H1 (cell line): ENCODE results near the gene TMED9. TPM values are rescaled to one million over a fixed set of nuclear protein-coding genes. Genes with fewer than 3 reads are reported as not detected.

ENCODE experiments used
- CTCF ChIA-PET: fragments of 300-600 bp; sonication (Branson Sonifier 250); formaldehyde crosslinking; loops from one replicate; lab custom pipeline; 2021; ENCODE audit not compliant: partially characterized antibody; lab: Charles Lee
- POLR2A ChIA-PET: fragments of 300-600 bp; sonication (Branson Sonifier 250); formaldehyde crosslinking; loops from one replicate; lab custom pipeline; 2021; ENCODE audit warnings: inconsistent platforms; ENCODE audit not compliant: partially characterized antibody; lab: Charles Lee
- DNase-seq, 2 experiments: peaks; one replicate each; pipeline versions ENCODE4 v3.0.0 to v3.0.0-alpha.2; 2010 to 2022; ENCODE audit warnings: low spot score in 2 of 2, low read depth in 1 of 2, mixed read lengths in 1 of 2
- FAIRE-seq: peaks from 2 replicates; lab custom pipeline; 2011; peaks lifted over from hg19 to GRCh38; lab: Jason Lieb, UNC
- H2AFZ ChIP-seq: 2 replicates; pipeline ENCODE4 v1.8.1; 2012; ENCODE audit warnings: low read length, inconsistent platforms
- H2AK5ac ChIP-seq: 2 replicates; pipeline ENCODE4 v1.6.1; 2013; ENCODE audit warnings: low read depth, low read length
- H2BK120ac ChIP-seq: replicated peaks from 2 replicates; pipeline ENCODE3; 2013; ENCODE audit warnings: low read depth, low read length, inconsistent platforms
- H2BK12ac ChIP-seq: 2 replicates; pipeline ENCODE4 v1.6.1; 2013; ENCODE audit warnings: low read depth, low read length
- H2BK15ac ChIP-seq: 2 replicates; pipeline ENCODE4 v1.6.1; 2013; ENCODE audit warnings: low read length
- H2BK20ac ChIP-seq: 2 replicates; pipeline ENCODE4 v1.6.1; 2013; ENCODE audit warnings: low read length
- H2BK5ac ChIP-seq: 2 replicates; pipeline ENCODE4 v1.6.1; 2013; ENCODE audit warnings: low read depth, low read length
- H3K14ac ChIP-seq: 2 replicates; pipeline ENCODE4 v1.6.1; 2013; ENCODE audit warnings: inconsistent platforms; ENCODE audit not compliant: insufficient read length
- H3K18ac ChIP-seq: 2 replicates; pipeline ENCODE4 v1.6.1; 2013; ENCODE audit warnings: low read length; ENCODE audit errors: extremely low read depth
- H3K23ac ChIP-seq: 2 replicates; pipeline ENCODE4 v1.6.1; 2013; ENCODE audit warnings: inconsistent platforms; ENCODE audit not compliant: insufficient read length
- H3K23me2 ChIP-seq: 2 replicates; pipeline ENCODE4 v1.6.1; 2013; ENCODE audit warnings: low read depth, low read length
- H3K27ac ChIP-seq: 2 replicates; pipeline ENCODE4 v1.6.1; 2011; ENCODE audit warnings: low read depth, low read length, inconsistent platforms
- H3K27me3 ChIP-seq, 4 experiments: replicated peaks in 1 of 4; 1 replicate in 1 of 4; 2 replicates in 3 of 4; pipeline versions ENCODE4 v1.6.1 to v1.8.1; 2011 to 2013; ENCODE audit warnings: low read length in 3 of 4, mild to moderate bottlenecking in 3 of 4, inconsistent platforms in 2 of 4, mixed read lengths in 2 of 4, moderate library complexity in 1 of 4; ENCODE audit not compliant: control insufficient read depth in 3 of 4, insufficient read depth in 3 of 4; ENCODE audit errors: extremely low read depth in 1 of 4
- H3K36me3 ChIP-seq, 4 experiments: 2 replicates each; pipeline versions ENCODE4 v1.6.1 to v1.8.1; 2011 to 2013; ENCODE audit warnings: mild to moderate bottlenecking in 4 of 4, low read length in 3 of 4, moderate library complexity in 2 of 4, control low read depth in 1 of 4, inconsistent platforms in 1 of 4; ENCODE audit not compliant: insufficient read depth in 4 of 4, control insufficient read depth in 2 of 4
- H3K4ac ChIP-seq: replicated peaks from 2 replicates; pipeline ENCODE3; 2013; ENCODE audit warnings: low read length, low read depth, mixed read lengths, inconsistent platforms; ENCODE audit not compliant: insufficient read length
- H3K4me1 ChIP-seq, 4 experiments: replicated peaks in 1 of 4; 1 replicate in 1 of 4; 2 replicates in 3 of 4; pipeline versions ENCODE4 v1.6.1 to v1.8.1; 2011 to 2013; ENCODE audit warnings: low read length in 3 of 4, inconsistent platforms in 2 of 4, mixed read lengths in 1 of 4; ENCODE audit not compliant: insufficient read depth in 4 of 4, control insufficient read depth in 3 of 4
- H3K4me2 ChIP-seq, 2 experiments: 2 replicates each; pipeline versions ENCODE4 v1.6.1 to v1.8.1; 2011 to 2013; ENCODE audit warnings: low read depth in 2 of 2, low read length in 2 of 2, control low read depth in 1 of 2, inconsistent platforms in 1 of 2, mild to moderate bottlenecking in 1 of 2; ENCODE audit not compliant: insufficient read depth in 1 of 2
- H3K4me3 ChIP-seq, 4 experiments: fragments of 200-600, 300-600 bp in 1 of 4; sonication (generic), shearing (Covaris generic), sonication (Bioruptor Twin) in 1 of 4; 2 replicates each; pipeline versions ENCODE4 v1.5.1 to v1.8.1; 2011 to 2016; ENCODE audit warnings: low read length in 4 of 4, low read depth in 3 of 4, control low read depth in 2 of 4, inconsistent platforms in 2 of 4, mild to moderate bottlenecking in 2 of 4, mixed read lengths in 1 of 4, moderate library complexity in 1 of 4; ENCODE audit not compliant: insufficient read depth in 2 of 4; ENCODE audit errors: extremely low read depth in 1 of 4
- H3K56ac ChIP-seq: replicated peaks from 2 replicates; pipeline ENCODE3; 2013; ENCODE audit warnings: low read depth, mild to moderate bottlenecking, mixed read lengths, low read length, inconsistent platforms; ENCODE audit not compliant: insufficient read length
- H3K79me1 ChIP-seq: 2 replicates; pipeline ENCODE4 v1.6.1; 2013; ENCODE audit warnings: low read depth, low read length, control low read depth
- H3K79me2 ChIP-seq, 2 experiments: 2 replicates each; pipeline versions ENCODE4 v1.6.1 to v1.8.1; 2012 to 2013; ENCODE audit warnings: low read length in 2 of 2, mild to moderate bottlenecking in 2 of 2, inconsistent platforms in 1 of 2; ENCODE audit not compliant: insufficient read depth in 2 of 2, control insufficient read depth in 1 of 2
- H3K9ac ChIP-seq, 4 experiments: replicated peaks in 1 of 4; 1 replicate in 1 of 4; 2 replicates in 3 of 4; pipeline versions ENCODE4 v1.6.1 to v1.8.1; 2011 to 2013; ENCODE audit warnings: low read depth in 3 of 4, low read length in 3 of 4, control low read depth in 2 of 4, mild to moderate bottlenecking in 2 of 4, moderate library complexity in 2 of 4, inconsistent platforms in 1 of 4; ENCODE audit errors: extremely low read depth in 1 of 4
- H3K9me3 ChIP-seq, 2 experiments: 2 replicates each; pipeline versions ENCODE4 v1.6.1 to v1.8.1; 2012 to 2013; ENCODE audit warnings: mild to moderate bottlenecking in 2 of 2, moderate library complexity in 2 of 2, control low read depth in 1 of 2, inconsistent platforms in 1 of 2, low read depth in 1 of 2, low read length in 1 of 2, mixed read lengths in 1 of 2; ENCODE audit not compliant: insufficient read depth in 2 of 2
- H4K20me1 ChIP-seq, 2 experiments: replicated peaks in 1 of 2; 2 replicates each; pipeline versions ENCODE3 to v1.8.1; 2011 to 2013; ENCODE audit warnings: inconsistent platforms in 2 of 2, low read length in 2 of 2, mild to moderate bottlenecking in 1 of 2; ENCODE audit not compliant: insufficient read depth in 2 of 2, control insufficient read depth in 1 of 2
- H4K5ac ChIP-seq: 2 replicates; pipeline ENCODE4 v1.6.1; 2013; ENCODE audit warnings: low read length, low read depth, mixed read lengths, inconsistent platforms; ENCODE audit not compliant: insufficient read length
- H4K8ac ChIP-seq: 2 replicates; pipeline ENCODE4 v1.8.0; 2013; ENCODE audit warnings: mild to moderate bottlenecking, moderate library complexity, low read length, inconsistent platforms; ENCODE audit not compliant: insufficient read depth; ENCODE audit errors: extremely low read depth
- H4K91ac ChIP-seq: replicated peaks from 2 replicates; pipeline ENCODE3; 2013; ENCODE audit warnings: low read length, mixed read lengths, inconsistent platforms; ENCODE audit not compliant: insufficient read length
- E2F6 ChIP-seq: IDR thresholded peaks from 2 replicates; pipeline ENCODE4 v1.6.1; 2012; ENCODE audit warnings: inconsistent platforms
- SIN3A ChIP-seq, 2 experiments: IDR thresholded peaks in 1 of 2; conservative IDR thresholded peaks in 1 of 2; 2 replicates each; pipeline ENCODE4 v1.6.1; 2011 to 2012; ENCODE audit warnings: low read length in 2 of 2, improper control_type of control experiment in 1 of 2, low read depth in 1 of 2, mild to moderate bottlenecking in 1 of 2
- WGBS, 2 experiments: shearing (Covaris generic) in 1 of 2; methylation state at CpG; one replicate each; pipeline versions ENCODE4 v1.1.6 to v1.1.7; 2013 to 2015; ENCODE audit warnings: low lambda C conversion rate in 2 of 2, mixed read lengths in 2 of 2, inconsistent platforms in 1 of 2, low coverage in 1 of 2, missing lambda C conversion rate in 1 of 2; ENCODE audit not compliant: insufficient replicate concordance in 2 of 2, insufficient coverage in 1 of 2, insufficient read length in 1 of 2; ENCODE audit errors: extremely low coverage in 1 of 2, missing lambda C conversion rate in 1 of 2; 5-methylcytosine and 5-hydroxymethylcytosine counted together
- polyA plus RNA-seq, 7 experiments: library from polyadenylated mRNA; depleted of rRNA in 3 of 7; stranded (reverse) in 5 of 7; unstranded in 2 of 7; fragments of >200 nt in 5 of 7; fragments of 200-250 nt in 2 of 7; gene quantifications; 1 replicate in 5 of 7; 2 replicates in 1 of 7; 4 replicates in 1 of 7; pipeline versions ENCODE4 v1.2.1 to v1.2.3, GENCODE V29; 2011 to 2013; ENCODE audit warnings: missing spikeins in 2 of 7, mixed read lengths in 2 of 7
- total RNA-seq: library from RNA; stranded (reverse); fragmentation: NEBNext Ultra II Directional; extraction: Animal tissue kit (Norgen Biotek cat#: 25700); gene quantifications from 2 replicates; pipeline ENCODE4 v1.2.1, GENCODE V29; 2021

TMED9 gene
- total and polyA plus RNA-seq, 2 of the 8 experiments (the other 6 are each of a cell fraction or from before 2014, with no cell fraction given), result 130 to 160 TPM

DNA sequence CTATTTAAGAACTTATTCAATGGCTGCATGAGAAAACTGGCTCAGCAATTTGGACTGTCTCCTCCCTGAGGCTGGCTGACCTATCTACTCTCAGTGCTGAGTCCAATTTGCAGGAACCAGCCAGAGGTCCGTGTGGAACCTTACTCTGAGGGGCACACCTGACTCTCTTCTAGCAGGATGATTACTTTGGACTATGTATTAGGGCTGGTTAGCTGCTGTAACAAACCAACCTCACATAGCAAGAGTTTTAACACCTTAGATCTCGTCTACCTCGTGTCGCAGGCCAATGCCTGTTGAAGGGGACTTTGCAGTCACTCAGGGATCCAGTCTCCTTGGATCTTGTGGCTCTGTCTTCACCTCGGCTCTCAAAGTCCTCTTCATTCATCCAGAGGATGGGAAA, 34.2 kb upstream of the TMED9 start:
- H2BK20ac ChIP-seq, result no peak overlapping the region

More for the DNA sequence above, 34.2 kb upstream of the TMED9 start:
- Histone ChIP-seq H4K91ac (no peak overlapping the region), H4K5ac (no peak overlapping the region), H4K8ac (no peak overlapping the region), H3K14ac (no peak overlapping the region), H3K9me3 (peaks cover 8 to 12% of the 10 kb centered on the region in 2 experiments), H3K27me3 (no peaks in the 10 kb centered on the region), H3K56ac (no peak overlapping the region), H2AFZ (no peak overlapping the region), H3K79me2 (peaks cover 2 to 11% of the 10 kb centered on the region in 2 experiments; a peak in 2 of 4 replicates), H3K23me2 (peaks cover 6% of the 10 kb centered on the region), H3K4me2 (no peak overlapping the region), H3K27ac (no peak overlapping the region), H4K20me1 (peaks cover 0 to 5% of the 10 kb centered on the region in 2 experiments), H2AK5ac (no peak overlapping the region), H3K4me1 (peaks cover 1 to 9% (median 7%) of the 10 kb centered on the region in 4 experiments), H3K4ac (no peak overlapping the region), H2BK12ac (no peak overlapping the region), H3K4me3 (no peak overlapping the region), H3K18ac (no peak overlapping the region), H3K9ac (no peak overlapping the region), H2BK15ac (no peak overlapping the region), H3K23ac (no peak overlapping the region), H3K79me1 (no peaks in the 10 kb centered on the region), H2BK5ac (no peak overlapping the region), H2BK120ac (no peak overlapping the region), H3K36me3 (no peaks in the 10 kb centered on the region)
- CTCF ChIA-PET, result interaction anchor here (0.6 to 1.0 kb wide), 2 partner anchors 35 to 618 kb away, joined by 3 read pairs; no protein-coding TSS in a partner anchor
- POLR2A ChIA-PET, result interaction anchor here (1.0 kb wide), 1 partner anchor 42 kb away, joined by 3 read pairs; the partner anchor contains the start of gene B4GALT7
- DNase-seq (no peak), FAIRE-seq (no peak)
- WGBS, 2 experiments, result 91% methylated on average over 5 of the region's 5 CpGs; no CpG with 5 or more reads in 1 of the 2 experiments
- TF ChIP-seq SIN3A (conservative IDR thresholded peaks at IDR 0.05 in 1 of 2, IDR thresholded peaks at IDR 0.05 in 1 of 2; ENCODE audit: low read depth in 1 of 2, low read length in 2 of 2), result no peak
- no peak for TF ChIP-seq E2F6
